ENCODE measurements around the gene C2CD4B.

Gene C2CD4B

DNA sequence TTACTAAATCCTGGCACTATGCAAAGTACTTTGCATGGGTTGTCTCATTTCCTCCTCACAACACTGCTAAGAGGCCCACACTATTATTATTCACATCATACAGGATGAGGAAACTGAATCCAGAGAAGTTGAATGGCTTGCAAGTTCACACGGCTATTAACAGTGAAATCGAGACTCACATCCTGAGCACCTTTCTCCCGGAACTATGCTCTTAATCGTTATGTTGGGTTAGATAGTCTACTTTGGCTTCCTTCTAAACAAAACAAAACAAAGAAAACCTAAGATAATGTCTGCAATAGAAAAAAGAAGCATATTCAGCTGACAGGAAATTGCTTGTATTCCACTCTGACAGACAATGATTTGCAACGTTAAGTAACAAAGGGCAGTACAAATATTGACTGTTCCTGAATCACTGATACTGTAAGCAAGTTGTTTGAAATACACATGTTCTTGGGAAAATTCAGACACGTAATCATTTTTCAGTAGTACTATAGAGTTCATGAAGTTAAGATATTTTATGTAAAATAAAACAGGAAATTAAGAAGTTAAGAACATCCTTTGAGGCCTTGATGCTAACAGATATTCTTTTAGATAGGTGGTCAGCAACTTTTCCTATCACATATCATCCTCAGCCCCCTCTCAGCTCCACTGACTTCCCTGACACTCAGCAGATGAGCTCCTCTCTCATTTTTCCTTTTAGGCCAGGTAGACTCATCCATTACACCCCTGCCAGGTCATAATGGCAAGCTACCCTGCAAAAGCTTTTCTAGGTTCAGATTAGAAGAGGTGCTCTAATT, 40.7 kb downstream of the C2CD4B start:
- ChIA-PET CTCF (no interaction called here), POLR2A (no interaction called here)
- DNase-seq (ENCODE audit: extremely low spot score) = no peak
- TF ChIP-seq, protein P1, sequence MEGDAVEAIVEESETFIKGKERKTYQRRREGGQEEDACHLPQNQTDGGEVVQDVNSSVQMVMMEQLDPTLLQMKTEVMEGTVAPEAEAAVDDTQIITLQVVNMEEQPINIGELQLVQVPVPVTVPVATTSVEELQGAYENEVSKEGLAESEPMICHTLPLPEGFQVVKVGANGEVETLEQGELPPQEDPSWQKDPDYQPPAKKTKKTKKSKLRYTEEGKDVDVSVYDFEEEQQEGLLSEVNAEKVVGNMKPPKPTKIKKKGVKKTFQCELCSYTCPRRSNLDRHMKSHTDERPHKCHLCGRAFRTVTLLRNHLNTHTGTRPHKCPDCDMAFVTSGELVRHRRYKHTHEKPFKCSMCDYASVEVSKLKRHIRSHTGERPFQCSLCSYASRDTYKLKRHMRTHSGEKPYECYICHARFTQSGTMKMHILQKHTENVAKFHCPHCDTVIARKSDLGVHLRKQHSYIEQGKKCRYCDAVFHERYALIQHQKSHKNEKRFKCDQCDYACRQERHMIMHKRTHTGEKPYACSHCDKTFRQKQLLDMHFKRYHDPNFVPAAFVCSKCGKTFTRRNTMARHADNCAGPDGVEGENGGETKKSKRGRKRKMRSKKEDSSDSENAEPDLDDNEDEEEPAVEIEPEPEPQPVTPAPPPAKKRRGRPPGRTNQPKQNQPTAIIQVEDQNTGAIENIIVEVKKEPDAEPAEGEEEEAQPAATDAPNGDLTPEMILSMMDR (IDR thresholded peaks at IDR 0.05; ENCODE audit: control extremely low read depth, extremely low read depth, low read depth, missing control alignments) = no peak

DNA sequence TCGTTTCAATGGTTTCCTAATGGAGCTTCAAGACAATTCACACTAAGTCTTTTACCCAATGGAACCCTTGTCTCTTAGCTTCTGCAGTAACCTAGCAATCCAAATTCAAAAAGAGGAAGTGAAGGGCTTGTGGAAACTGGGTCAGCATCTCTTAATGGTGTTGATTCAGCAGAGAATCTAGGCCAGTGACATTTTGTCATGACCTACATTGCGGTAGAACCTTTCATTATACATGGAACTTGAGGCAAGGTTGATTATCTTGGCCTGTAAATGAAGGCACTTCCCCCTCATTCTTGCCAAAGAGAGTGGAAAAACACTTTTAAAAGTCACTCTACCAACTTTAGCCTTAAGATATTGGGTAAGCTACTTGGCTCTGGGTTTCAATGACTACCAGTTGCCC, 42.8 kb downstream of the C2CD4B start:
- ChIA-PET CTCF (no interaction called here), POLR2A (no interaction called here)

DNA sequence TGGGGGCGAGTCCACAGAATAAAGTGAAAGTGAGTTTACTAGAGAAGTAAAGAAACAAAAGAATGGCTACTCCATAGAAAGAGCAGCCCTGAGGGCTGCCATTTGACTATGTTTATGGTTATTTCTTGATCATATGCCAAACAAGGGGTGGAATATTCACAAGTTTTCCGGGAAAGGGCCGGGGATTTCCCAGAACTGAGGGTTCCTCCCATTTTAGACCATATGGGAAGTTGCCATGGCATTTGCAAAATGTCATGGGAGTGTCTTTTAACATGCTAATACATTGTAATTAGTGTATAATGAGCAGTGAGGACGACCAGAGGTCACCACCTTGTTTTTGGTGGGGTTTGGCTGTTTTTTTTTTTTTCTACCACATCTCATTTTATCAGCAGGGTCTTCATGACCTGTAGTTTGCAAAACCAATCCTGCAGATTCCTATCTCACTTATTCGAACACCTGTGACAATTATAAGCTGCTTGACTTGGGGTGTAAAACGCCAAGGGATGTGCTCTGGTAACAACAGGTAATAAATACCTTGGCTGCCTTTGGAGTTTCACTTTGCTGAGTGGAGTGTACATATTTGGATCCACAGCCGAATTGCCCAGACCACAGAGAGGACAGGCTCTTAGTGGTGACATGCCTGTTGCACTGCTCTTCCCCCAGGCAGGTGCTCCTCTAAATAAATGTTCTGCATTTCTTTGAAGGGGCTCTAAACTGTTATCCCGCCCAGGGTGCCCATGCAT, 43.6 kb downstream of the C2CD4B start:
- POLR2A ChIA-PET = no interaction called here
- no peak for DNase-seq (ENCODE audit: extremely low spot score)
- TF ChIP-seq, protein P1 (IDR thresholded peaks at IDR 0.05; ENCODE audit: control extremely low read depth, extremely low read depth, low read depth, missing control alignments) = no peak
- CTCF ChIA-PET = no interaction called here

More for the DNA sequence above, 42.8 kb downstream of the C2CD4B start:
- no peak for DNase-seq (ENCODE audit: extremely low spot score)
- TF ChIP-seq, protein P1 (IDR thresholded peaks at IDR 0.05; ENCODE audit: control extremely low read depth, extremely low read depth, low read depth, missing control alignments) = no peak

DNA sequence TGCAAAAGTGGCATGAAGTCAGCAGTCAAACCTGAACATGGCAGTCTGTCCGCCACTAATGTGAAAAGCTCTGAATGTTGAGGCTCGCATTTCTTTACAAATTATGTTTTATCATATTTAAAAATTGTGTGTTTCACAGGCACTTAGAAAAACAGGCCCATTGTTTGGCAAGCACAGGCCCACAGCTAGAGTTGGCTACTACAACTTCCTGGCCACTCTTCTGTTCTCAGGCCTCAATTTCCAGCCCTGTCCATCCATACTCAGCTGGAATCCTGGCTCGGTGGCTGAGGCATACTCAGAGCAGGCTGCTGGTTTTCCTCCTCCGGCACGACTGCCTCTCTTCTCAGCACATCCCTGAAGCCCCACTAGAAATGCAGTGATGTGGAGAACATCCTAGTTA, 44.3 kb downstream of the C2CD4B start:
- CTCF ChIA-PET = no interaction called here

DNA sequence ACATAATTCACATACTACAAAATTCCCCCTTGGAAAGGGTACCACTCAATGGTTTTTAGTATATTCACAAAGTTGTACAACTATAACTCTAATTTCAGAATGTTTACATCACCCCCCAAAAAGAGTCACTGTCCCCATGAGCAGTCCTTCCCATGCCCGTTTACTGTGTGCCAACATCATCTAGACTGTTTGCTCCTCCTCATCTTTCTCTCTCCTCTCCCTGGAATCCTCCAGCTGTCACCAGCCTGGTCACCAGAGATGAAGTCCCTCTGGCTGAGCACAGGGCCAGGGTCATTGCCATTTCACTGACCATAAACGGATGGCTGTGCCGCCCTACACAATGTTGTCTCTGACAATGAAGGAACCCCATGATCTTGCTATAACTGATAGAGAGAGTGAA, 45.2 kb downstream of the C2CD4B start:
- no peak for DNase-seq (ENCODE audit: extremely low spot score)
- CTCF ChIA-PET = no interaction called here
- TF ChIP-seq, protein P1 (IDR thresholded peaks at IDR 0.05; ENCODE audit: control extremely low read depth, extremely low read depth, low read depth, missing control alignments) = no peak
- POLR2A ChIA-PET = no interaction called here

More for the DNA sequence above, 44.3 kb downstream of the C2CD4B start:
- DNase-seq (ENCODE audit: extremely low spot score) = no peak
- TF ChIP-seq, protein P1 (IDR thresholded peaks at IDR 0.05; ENCODE audit: control extremely low read depth, extremely low read depth, low read depth, missing control alignments) = no peak
- POLR2A ChIA-PET = no interaction called here

DNA sequence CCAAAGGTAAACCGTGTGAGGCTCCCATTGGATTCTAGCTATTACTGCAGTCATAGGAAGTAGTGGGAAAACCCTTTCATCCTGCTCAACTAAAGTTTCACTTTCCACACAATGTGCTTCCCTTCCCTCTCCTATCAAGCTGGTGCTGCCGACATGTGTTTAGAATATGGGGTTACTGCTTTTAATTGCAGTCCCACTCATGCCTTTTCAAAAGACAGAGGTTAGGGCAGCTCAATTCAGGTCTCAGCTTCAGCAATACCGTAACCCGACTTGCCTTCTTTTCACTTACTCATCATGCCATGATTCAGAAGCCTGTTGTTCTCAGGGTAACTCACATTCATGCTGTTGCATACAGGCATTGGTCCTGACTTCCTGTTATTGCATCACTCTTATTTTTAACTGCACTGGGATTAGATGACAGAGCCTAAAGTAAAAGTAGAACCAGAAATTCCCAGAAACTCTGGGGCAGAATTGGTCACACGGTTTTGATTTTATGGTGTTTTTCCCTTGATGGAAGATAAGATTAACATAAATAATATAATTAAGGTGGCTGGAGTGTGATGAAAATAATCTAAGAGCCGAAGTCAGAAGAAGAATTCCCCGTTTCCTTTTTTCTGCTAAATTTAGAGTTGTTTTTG, 45.7 kb downstream of the C2CD4B start:
- DNase-seq (ENCODE audit: extremely low spot score) = no peak
- TF ChIP-seq, protein P1 (IDR thresholded peaks at IDR 0.05; ENCODE audit: control extremely low read depth, extremely low read depth, low read depth, missing control alignments) = no peak
- POLR2A ChIA-PET = no interaction called here
- CTCF ChIA-PET = no interaction called here

Data from GM10248 (cell line).